Left ventricle myocardium inferior (tissue), 1 donor: ENCODE measurements around the gene SLC19A1. TPM values are rescaled to one million over a fixed set of nuclear protein-coding genes. Genes with fewer than 3 reads are reported as not detected.
"Not testable (repeated sequence)": the region's sequence is repeated elsewhere in the genome, so short reads cannot be mapped to it uniquely, and the experiment has no call there.

Experiments
- DNase-seq: peaks from one replicate; pipeline ENCODE4 v3.0.0-alpha.2; 2020
- H3K27ac ChIP-seq: fragments of 200-600 bp; replicated peaks from 2 replicates; pipeline ENCODE4 v1.8.0; 2021
- H3K27me3 ChIP-seq: fragments of 200-600 bp; 2 replicates; pipeline ENCODE4 v1.8.0; 2021; ENCODE audit warnings: low read depth
- H3K36me3 ChIP-seq: fragments of 200-600 bp; 2 replicates; pipeline ENCODE4 v1.8.0; 2021
- H3K4me1 ChIP-seq: fragments of 200-600 bp; 2 replicates; pipeline ENCODE4 v1.8.0; 2021
- H3K4me3 ChIP-seq: fragments of 200-600 bp; 2 replicates; pipeline ENCODE4 v1.8.0; 2021; ENCODE audit warnings: mild to moderate bottlenecking, moderate library complexity
- H3K9me3 ChIP-seq: fragments of 200-600 bp; replicated peaks from 2 replicates; pipeline ENCODE4 v1.8.0; 2021
- intact Hi-C: fragments of 100-400 bp; cut with micrococcal nuclease; formaldehyde crosslinking; loops from one replicate; pipeline ENCODE4 v1.11.0; 2022
- total RNA-seq: library from RNA; stranded (reverse); fragmentation: NEBNext Ultra II Directional; extraction: Animal tissue kit (Norgen Biotek cat#: 25700); gene quantifications from one replicate; pipeline ENCODE4 v1.2.1, GENCODE V29; 2021
- TF ChIP-seq, protein P1 (sequence below): fragments of 200-600 bp; IDR thresholded peaks from 2 replicates; pipeline ENCODE4 v1.8.0; 2021; ENCODE audit warnings: antibody characterized with exemption, mild to moderate bottlenecking, borderline replicate concordance
- donor health status: DM: no; HTN: yes; CAD: no; lungs with severe emphysema.

The SLC19A1 gene
- total RNA-seq, 1 donor from 2014 or later, result 4.9 TPM

DNA sequence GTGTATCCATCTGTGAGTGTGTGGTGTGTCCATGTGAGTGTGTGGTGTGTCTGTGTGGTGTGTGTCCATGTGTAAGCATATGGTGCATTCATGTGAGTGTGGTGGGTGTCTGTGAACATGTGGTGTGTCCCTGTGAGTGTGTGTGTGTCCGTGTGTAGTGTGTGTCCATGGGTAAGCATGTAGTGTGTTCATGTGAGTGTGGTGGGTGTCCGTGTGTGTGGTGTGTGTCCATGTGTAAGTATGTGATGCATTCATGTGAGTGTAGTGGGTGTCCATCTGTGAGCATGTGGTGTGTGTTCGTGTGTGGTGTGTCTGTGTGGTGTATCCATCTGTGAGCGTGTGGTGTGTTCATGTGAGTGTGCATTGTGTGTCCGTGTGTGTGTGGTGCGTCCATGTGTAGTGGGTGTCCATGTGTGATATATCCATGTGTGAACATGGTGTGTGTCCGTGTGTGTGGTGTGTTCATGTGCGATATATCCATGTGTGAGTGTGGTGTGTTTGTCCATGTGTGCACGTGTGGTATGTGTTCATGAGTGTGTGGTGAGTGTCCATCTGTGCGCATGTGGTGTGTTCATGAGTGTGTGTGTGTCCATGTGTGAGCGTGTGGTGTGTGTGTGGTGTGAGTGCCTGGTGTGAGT lies 12.3 kb downstream of the SLC19A1 start:
- no peak for DNase-seq
- Histone ChIP-seq H3K27me3 (no peaks in the 10 kb centered on the region), H3K4me1 (peaks cover 27% of the 10 kb centered on the region), H3K36me3 (no peaks in the 10 kb centered on the region), H3K9me3 (no peaks in the 10 kb centered on the region), H3K27ac (no peak overlapping the region), H3K4me3 (no peak overlapping the region)
- TF ChIP-seq, protein P1, sequence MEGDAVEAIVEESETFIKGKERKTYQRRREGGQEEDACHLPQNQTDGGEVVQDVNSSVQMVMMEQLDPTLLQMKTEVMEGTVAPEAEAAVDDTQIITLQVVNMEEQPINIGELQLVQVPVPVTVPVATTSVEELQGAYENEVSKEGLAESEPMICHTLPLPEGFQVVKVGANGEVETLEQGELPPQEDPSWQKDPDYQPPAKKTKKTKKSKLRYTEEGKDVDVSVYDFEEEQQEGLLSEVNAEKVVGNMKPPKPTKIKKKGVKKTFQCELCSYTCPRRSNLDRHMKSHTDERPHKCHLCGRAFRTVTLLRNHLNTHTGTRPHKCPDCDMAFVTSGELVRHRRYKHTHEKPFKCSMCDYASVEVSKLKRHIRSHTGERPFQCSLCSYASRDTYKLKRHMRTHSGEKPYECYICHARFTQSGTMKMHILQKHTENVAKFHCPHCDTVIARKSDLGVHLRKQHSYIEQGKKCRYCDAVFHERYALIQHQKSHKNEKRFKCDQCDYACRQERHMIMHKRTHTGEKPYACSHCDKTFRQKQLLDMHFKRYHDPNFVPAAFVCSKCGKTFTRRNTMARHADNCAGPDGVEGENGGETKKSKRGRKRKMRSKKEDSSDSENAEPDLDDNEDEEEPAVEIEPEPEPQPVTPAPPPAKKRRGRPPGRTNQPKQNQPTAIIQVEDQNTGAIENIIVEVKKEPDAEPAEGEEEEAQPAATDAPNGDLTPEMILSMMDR, result no peak
- intact Hi-C loops, result no loop called here

DNA sequence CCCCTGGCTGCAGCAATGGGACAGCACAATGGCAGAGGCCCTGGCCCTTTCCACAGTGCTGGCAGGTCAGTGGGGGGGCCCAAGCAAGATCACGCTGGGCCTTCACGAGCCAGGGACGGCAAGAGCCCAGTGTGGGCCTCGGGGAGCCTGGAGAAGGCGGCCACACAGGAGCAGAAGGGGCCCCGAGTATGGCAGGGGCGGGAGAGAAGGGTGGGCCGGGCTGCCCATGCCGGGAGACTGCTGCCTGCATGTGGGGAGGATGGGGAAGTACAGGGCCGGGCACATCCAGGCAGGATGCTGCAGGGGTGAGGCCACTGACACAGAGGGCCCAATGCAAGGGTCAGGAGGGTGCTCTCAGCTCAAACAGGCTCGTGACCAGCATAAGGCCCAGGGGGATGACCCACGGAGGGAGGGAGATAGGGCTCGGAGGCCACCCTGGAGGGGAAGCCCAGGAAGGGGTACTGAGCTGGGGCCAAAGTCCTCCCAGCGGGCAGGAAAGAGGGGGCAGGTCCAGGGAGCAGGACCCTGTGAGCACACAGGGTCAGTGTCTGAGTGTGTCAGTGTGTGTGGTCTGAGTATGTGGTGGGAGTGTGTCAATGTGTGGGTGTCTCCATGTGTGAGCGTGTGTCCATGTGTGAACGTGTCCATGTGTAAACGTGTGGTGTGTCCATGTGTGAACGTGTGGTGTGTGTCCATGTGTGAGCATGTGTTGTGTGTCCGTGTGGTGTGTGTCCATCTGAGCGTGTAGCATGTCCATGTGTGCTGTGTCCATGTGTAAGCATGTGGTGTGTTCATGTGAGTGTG lies 13.1 kb downstream of the SLC19A1 start:
- TF ChIP-seq, protein P1, result no peak
- Histone ChIP-seq H3K9me3 (no peaks in the 10 kb centered on the region), H3K36me3 (no peaks in the 10 kb centered on the region), H3K4me3 (no peak overlapping the region), H3K4me1 (peaks cover 20% of the 10 kb centered on the region), H3K27me3 (no peaks in the 10 kb centered on the region), H3K27ac (no peak overlapping the region)
- peak; percentile 9 for DNase-seq
- intact Hi-C loops, result no loop called here

DNA sequence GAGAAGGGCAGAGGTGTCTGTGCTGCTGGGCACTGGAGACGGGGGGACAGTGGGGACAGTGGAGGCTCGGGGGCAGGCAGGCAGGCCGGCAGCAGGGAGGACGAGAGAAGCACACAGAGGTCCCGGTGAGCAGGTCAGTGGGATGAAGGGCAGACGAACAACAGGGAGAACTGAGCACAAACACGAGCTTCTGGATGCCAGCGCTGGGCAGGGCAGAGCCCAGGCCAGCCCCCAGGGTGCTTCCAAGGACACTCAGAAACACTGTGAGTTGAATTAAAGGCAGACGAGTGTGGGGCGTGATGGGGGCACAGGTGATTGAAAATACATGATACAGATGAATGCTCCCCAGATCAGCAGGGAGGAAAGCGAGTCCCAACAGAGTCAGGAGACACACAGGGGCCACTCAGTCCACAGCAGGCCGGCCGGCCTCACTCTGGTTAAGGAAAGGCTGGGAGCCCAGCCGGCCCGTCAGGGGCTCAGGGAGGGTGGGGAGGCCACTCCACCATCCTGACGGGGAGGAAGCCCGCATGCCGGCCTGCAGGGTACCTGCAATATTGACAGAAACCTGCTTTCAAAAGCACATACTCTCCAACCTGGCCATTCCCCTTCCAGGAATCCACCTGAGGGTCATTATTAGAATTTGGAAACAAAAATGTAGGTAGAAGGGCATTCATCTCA lies 14.1 kb downstream of the SLC19A1 start:
- no peaks in the 10 kb centered on the region for H3K9me3 ChIP-seq
- H3K36me3 ChIP-seq, result no peaks in the 10 kb centered on the region
- H3K27ac ChIP-seq, result no peak overlapping the region
- TF ChIP-seq, protein P1, result no peak
- peak; percentile 9 for DNase-seq
- H3K27me3 ChIP-seq, result no peaks in the 10 kb centered on the region
- intact Hi-C loops, result no loop called here
- peaks cover 10% of the 10 kb centered on the region for H3K4me1 ChIP-seq
- no peak overlapping the region for H3K4me3 ChIP-seq

DNA sequence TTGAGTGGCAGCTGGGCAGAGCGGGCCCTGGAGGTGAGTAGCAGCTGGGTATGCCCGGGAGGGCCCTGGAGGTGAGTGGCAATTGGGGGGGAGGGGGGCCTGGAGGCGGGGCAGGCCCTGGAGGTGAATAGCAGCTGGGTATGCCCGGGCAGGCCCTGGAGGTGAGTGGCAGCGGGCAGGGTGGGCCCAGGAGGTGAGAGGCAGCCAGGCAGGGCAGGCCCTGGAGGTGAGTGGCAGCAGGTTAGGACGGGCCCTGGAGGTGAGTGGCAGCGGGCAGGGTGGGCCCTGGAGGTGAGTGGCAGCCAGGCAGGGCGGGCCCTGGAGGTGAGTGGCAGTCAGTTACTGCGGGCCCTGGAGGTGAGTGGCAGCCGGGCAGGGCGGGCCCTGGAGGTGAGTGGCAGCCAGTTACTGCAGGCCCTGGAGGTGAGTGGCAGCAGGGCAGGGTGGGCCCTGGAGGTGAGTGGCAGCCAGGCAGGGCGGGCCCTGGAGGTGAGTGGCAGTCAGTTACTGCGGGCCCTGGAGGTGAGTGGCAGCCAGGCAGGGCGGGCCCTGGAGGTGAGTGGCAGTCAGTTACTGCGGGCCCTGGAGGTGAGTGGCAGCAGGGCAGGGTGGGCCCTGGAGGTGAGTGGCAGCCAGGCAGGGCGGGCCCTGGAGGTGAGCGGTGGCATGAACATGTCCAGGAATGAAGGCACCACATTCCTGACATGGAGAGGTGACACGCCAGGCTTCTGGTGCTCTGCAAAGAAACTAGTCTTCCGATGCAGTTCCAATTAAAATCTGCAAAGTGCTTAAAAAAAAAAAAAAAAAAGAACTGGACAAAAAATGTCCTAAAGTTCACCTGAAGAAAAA lies 14.9 kb downstream of the SLC19A1 start:
- H3K4me3 ChIP-seq, H3K27ac ChIP-seq, H3K27me3 ChIP-seq, H3K36me3 ChIP-seq, H3K9me3 ChIP-seq, intact Hi-C loops, H3K4me1 ChIP-seq: not testable (repeated sequence)
- peak; percentile 13 for DNase-seq

DNA sequence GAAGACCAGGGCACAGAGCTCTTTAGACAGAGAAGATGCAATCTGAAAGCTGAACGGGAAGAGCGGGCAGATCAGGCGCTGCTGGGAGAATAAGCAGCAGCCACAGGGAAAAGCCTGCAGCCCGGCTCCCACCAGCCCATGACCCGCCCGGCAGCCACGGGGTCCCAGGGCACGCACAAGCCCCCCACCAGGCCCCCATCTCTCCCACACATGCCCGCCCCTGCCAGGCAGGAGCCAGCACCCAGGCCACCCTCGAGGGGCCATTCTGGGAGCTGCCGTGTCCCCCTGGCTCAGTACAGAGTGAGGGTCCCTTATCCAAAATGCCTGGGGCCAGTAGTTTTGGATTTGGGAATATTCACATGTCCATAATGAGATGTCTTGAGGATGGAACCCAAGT lies 16.3 kb downstream of the SLC19A1 start:
- intact Hi-C loops, result no loop called here
- H3K4me1 ChIP-seq, result peaks cover 10% of the 10 kb centered on the region
- TF ChIP-seq, protein P1, result no peak
- DNase-seq, result no peak
- H3K9me3 ChIP-seq, result peaks cover 19% of the 10 kb centered on the region
- H3K27me3 ChIP-seq, result no peaks in the 10 kb centered on the region
- H3K4me3 ChIP-seq, result no peak overlapping the region
- peak overlapping the region; percentile 74 for H3K27ac ChIP-seq
- H3K36me3 ChIP-seq, result peaks cover 10% of the 10 kb centered on the region
